ENCODE data around the gene RCL1. TPM values are rescaled to one million over a fixed set of nuclear protein-coding genes. Genes with fewer than 3 reads are reported as not detected.

The RCL1 gene, protein sequence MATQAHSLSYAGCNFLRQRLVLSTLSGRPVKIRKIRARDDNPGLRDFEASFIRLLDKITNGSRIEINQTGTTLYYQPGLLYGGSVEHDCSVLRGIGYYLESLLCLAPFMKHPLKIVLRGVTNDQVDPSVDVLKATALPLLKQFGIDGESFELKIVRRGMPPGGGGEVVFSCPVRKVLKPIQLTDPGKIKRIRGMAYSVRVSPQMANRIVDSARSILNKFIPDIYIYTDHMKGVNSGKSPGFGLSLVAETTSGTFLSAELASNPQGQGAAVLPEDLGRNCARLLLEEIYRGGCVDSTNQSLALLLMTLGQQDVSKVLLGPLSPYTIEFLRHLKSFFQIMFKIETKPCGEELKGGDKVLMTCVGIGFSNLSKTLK
- 14.8 TPM for polyA plus RNA-seq (2013, experiment 1 of 2)
- 13.4 TPM for polyA plus RNA-seq (2013, experiment 2 of 2)

DNA sequence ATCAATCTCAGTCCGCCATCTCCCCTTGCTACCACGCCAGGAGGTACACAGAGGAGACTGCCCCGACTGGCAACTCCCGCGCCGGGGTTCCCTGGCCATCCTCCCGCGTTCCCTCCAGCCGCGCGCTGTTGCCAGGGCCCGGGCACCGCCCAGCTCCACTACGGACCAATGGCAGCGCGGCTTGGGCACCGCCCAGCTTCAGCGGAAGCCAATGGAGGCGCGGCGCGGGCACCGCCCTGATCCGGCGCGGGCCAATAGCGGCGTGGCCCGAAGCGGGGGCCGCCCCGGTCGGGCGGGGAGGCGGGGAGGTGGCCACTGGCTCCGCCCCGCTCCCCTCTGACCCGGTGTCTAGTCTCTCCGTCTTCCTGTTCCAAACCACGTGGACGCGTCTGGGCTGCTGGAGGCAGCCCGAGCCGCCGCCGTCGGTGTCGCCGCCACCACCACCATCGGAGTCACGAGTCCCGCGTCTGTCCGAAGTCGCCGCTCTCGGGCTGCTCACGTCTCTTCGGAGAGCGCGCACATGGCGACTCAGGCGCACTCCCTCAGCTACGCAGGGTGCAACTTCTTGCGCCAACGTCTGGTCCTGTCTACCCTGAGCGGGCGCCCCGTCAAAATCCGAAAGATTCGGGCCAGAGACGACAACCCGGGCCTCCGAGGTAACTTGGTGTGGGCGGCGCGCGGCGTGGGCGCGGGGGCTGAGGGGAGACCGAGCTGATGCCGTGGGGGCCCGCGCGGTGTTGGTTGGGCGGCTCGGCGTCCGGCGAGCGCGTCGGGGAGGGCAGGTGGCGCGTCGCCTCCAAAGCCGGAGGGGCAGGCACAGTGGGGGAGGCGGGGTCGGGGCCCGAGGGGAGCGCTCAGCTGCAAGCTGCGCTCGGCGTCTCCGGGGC is at the start of gene RCL1:
RCL1 (plus strand) TSS at position 373 of the 887 bp plus-strand sequence; CDS start at position 521, 148 bp downstream.
- Histone ChIP-seq H3K27ac (replicated peaks; ENCODE audit: low read length) (peak within 1 kb of the TSS; percentile 53), H2BK120ac (ENCODE audit: low read depth, low read length) (peak within 1 kb of the TSS; percentile 64), H3K79me1 (ENCODE audit: low read depth, low read length) (peaks cover 3% of the 10 kb centered on the region), H3K9me3 (replicated peaks in 1 of 2; ENCODE audit: control insufficient read depth in 2 of 2, insufficient read depth in 1 of 2, low read depth in 1 of 2, low read length in 2 of 2) (no peaks in the 10 kb centered on the region), H3K4me3 (ENCODE audit: low read length in 2 of 2) (peak within 1 kb of the TSS; percentile 79 to 86), H4K8ac (ENCODE audit: low read depth, low read length) (no peak within 1 kb of the TSS), H2AFZ (ENCODE audit: low read length) (peak within 1 kb of the TSS; percentile 99), H3K4me2 (ENCODE audit: insufficient read depth, low read length, poor library complexity, severe bottlenecking) (peak within 1 kb of the TSS; percentile 78), H3K14ac (ENCODE audit: low read length) (peak within 1 kb of the TSS; percentile 47), H3K18ac (ENCODE audit: low read length) (peak within 1 kb of the TSS; percentile 95), H2BK12ac (ENCODE audit: low read length) (peak within 1 kb of the TSS; percentile 32), H3K36me3 (replicated peaks in 1 of 2; ENCODE audit: control insufficient read depth in 2 of 2, insufficient read depth in 2 of 2, low read length in 2 of 2) (no peaks in the 10 kb centered on the region), H3K4ac (ENCODE audit: low read length) (no peak within 1 kb of the TSS), H2BK5ac (ENCODE audit: low read length) (peak within 1 kb of the TSS; percentile 91), H2BK15ac (ENCODE audit: low read length) (peak within 1 kb of the TSS; percentile 30), H3K9ac (ENCODE audit: low read depth, low read length, poor library complexity) (peak within 1 kb of the TSS; percentile 87), H3K27me3 (ENCODE audit: control insufficient read depth in 3 of 3, insufficient read depth in 3 of 3, low read depth in 1 of 3, low read length in 3 of 3) (no peaks in the 10 kb centered on the region), H4K91ac (ENCODE audit: low read depth, low read length, poor library complexity) (no peak within 1 kb of the TSS), H2AK5ac (ENCODE audit: low read depth, low read length) (peak within 1 kb of the TSS; percentile 62), H3K23ac (ENCODE audit: low read depth, low read length, poor library complexity) (peak within 1 kb of the TSS; percentile 86), H3K4me1 (ENCODE audit: control insufficient read depth in 2 of 2, insufficient read depth in 1 of 2, low read depth in 1 of 2, low read length in 2 of 2) (peaks cover 0 to 7% of the 10 kb centered on the region in 2 donors)
- no CpG with 5 or more reads among the region's 106 CpGs for WGBS, 2 donors (ENCODE audit: extremely low coverage in 2 of 2, insufficient read length in 2 of 2, insufficient replicate concordance in 1 of 2)
- DNase-seq (ENCODE audit: low spot score): peak; percentile 95

DNA sequence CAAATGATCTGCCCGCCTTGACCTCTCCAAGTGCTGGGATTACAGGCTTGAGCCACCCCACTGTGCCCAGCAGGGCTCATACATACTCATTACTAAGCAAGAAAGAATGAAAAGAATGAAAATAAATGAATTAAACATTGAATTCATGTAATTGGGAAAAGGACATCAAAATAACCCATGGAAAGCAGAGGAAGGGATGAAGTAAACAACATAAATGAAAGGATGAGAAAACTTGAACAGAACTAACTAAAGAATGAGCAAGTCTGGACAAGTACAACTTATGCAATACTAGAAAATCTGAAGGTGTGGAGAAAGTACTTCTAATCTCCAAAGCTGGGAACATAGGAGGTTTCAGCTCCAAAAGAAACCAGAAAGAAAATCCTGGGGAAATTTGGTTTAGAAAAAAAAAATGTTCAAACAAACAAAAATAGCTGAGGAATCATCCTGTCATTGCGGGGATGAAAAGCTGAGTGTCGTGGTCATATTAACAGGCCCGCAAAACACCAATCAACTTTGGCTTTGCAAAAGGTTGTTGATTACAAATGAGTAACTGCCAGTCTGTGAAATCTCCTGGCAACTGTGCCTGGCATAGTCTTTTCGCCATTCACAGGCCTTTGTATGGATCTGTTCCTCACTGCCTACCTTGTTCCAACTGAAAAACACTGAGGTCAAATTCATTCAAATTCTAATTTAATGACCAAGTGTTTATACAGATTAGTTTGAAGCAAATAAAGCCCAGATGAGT is 49.4 kb upstream of the RCL1 start:
- Histone ChIP-seq H3K4me2 (ENCODE audit: insufficient read depth, low read length, poor library complexity, severe bottlenecking) (no peak overlapping the region), H3K9me3 (replicated peaks in 1 of 2; ENCODE audit: control insufficient read depth in 2 of 2, insufficient read depth in 1 of 2, low read depth in 1 of 2, low read length in 2 of 2) (peaks cover 0 to 2% of the 10 kb centered on the region in 2 donors), H3K36me3 (replicated peaks in 1 of 2; ENCODE audit: control insufficient read depth in 2 of 2, insufficient read depth in 2 of 2, low read length in 2 of 2) (no peaks in the 10 kb centered on the region), H3K4me3 (ENCODE audit: low read length in 2 of 2) (no peak overlapping the region), H3K18ac (ENCODE audit: low read length) (no peak overlapping the region), H3K4me1 (ENCODE audit: control insufficient read depth in 2 of 2, insufficient read depth in 1 of 2, low read depth in 1 of 2, low read length in 2 of 2) (peaks cover 0 to 5% of the 10 kb centered on the region in 2 donors), H2AK5ac (ENCODE audit: low read depth, low read length) (no peak overlapping the region), H3K27me3 (ENCODE audit: control insufficient read depth in 3 of 3, insufficient read depth in 3 of 3, low read depth in 1 of 3, low read length in 3 of 3) (no peaks in the 10 kb centered on the region), H2BK5ac (ENCODE audit: low read length) (no peak overlapping the region), H3K4ac (ENCODE audit: low read length) (no peak overlapping the region), H3K27ac (replicated peaks; ENCODE audit: low read length) (no peak overlapping the region), H3K23ac (ENCODE audit: low read depth, low read length, poor library complexity) (no peak overlapping the region), H4K8ac (ENCODE audit: low read depth, low read length) (no peak overlapping the region), H3K9ac (ENCODE audit: low read depth, low read length, poor library complexity) (no peak overlapping the region), H2BK15ac (ENCODE audit: low read length) (no peak overlapping the region), H2AFZ (ENCODE audit: low read length) (peak overlapping the region; percentile 39), H3K79me1 (ENCODE audit: low read depth, low read length) (no peaks in the 10 kb centered on the region), H3K14ac (ENCODE audit: low read length) (no peak overlapping the region), H4K91ac (ENCODE audit: low read depth, low read length, poor library complexity) (no peak overlapping the region), H2BK120ac (ENCODE audit: low read depth, low read length) (no peak overlapping the region), H2BK12ac (ENCODE audit: low read length) (no peak overlapping the region)
- WGBS, 2 donors (ENCODE audit: extremely low coverage in 2 of 2, insufficient read length in 2 of 2, insufficient replicate concordance in 1 of 2): no CpG with 5 or more reads among the region's 5 CpGs
- no peak for DNase-seq (ENCODE audit: low spot score)

DNA sequence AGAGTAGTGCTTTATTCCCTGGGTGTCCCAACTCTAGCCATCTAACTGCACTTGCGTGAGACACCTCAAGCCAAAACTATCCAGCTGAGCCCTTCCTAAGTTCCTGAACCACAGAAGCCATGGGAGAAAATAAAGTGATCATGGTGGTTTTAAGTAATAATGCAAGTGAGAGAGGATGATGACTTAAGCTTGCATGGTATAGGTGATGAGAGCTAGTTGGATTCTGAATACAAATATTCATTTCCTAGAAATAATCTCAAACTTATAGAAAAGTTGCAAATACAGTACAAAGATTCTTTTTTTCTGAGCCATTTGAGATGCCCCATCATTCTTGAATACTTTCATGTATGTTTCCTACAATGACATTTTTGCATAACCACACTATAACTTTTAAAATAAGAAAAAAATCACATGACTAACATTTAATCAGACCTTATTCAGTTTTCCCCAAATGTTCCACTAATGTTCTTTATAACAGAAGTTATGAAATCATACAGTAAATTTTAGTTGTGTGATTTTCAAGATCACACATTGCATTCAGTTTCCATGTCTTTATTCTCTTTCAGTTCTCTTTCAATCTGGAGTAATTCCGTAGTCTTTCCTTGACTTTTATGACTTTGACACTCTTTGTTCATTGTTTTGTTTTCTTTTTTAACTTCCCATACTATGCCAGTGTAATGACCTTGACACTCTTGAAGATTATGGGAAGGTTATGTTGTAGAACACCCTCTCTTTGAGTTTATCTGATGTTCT is 46.3 kb upstream of the RCL1 start:
- Histone ChIP-seq H3K79me1 (ENCODE audit: low read depth, low read length) (no peaks in the 10 kb centered on the region), H3K9ac (ENCODE audit: low read depth, low read length, poor library complexity) (no peak overlapping the region), H4K91ac (ENCODE audit: low read depth, low read length, poor library complexity) (no peak overlapping the region), H3K4me1 (ENCODE audit: control insufficient read depth in 2 of 2, insufficient read depth in 1 of 2, low read depth in 1 of 2, low read length in 2 of 2) (peaks cover 0 to 5% of the 10 kb centered on the region in 2 donors), H2AFZ (ENCODE audit: low read length) (no peak overlapping the region), H2BK5ac (ENCODE audit: low read length) (no peak overlapping the region), H3K23ac (ENCODE audit: low read depth, low read length, poor library complexity) (no peak overlapping the region), H3K14ac (ENCODE audit: low read length) (no peak overlapping the region), H4K8ac (ENCODE audit: low read depth, low read length) (no peak overlapping the region), H3K4ac (ENCODE audit: low read length) (no peak overlapping the region), H3K27me3 (ENCODE audit: control insufficient read depth in 3 of 3, insufficient read depth in 3 of 3, low read depth in 1 of 3, low read length in 3 of 3) (peaks cover 0 to 3% (median 0%) of the 10 kb centered on the region in 3 experiments), H3K27ac (replicated peaks; ENCODE audit: low read length) (no peak overlapping the region), H2AK5ac (ENCODE audit: low read depth, low read length) (no peak overlapping the region), H2BK120ac (ENCODE audit: low read depth, low read length) (no peak overlapping the region), H3K4me3 (ENCODE audit: low read length in 2 of 2) (no peak overlapping the region), H2BK12ac (ENCODE audit: low read length) (no peak overlapping the region), H3K36me3 (replicated peaks in 1 of 2; ENCODE audit: control insufficient read depth in 2 of 2, insufficient read depth in 2 of 2, low read length in 2 of 2) (no peaks in the 10 kb centered on the region), H3K9me3 (replicated peaks in 1 of 2; ENCODE audit: control insufficient read depth in 2 of 2, insufficient read depth in 1 of 2, low read depth in 1 of 2, low read length in 2 of 2) (no peaks in the 10 kb centered on the region), H3K4me2 (ENCODE audit: insufficient read depth, low read length, poor library complexity, severe bottlenecking) (no peak overlapping the region), H2BK15ac (ENCODE audit: low read length) (no peak overlapping the region), H3K18ac (ENCODE audit: low read length) (no peak overlapping the region)
- WGBS, 2 donors (ENCODE audit: extremely low coverage in 2 of 2, insufficient read length in 2 of 2, insufficient replicate concordance in 1 of 2): no CpG with 5 or more reads among the region's 2 CpGs
- DNase-seq (ENCODE audit: low spot score): no peak

All from neuronal stem cell (in vitro differentiated cells).